Measurements from ENCODE around the gene GAS2. TPM values are rescaled to one million over a fixed set of nuclear protein-coding genes. Genes with fewer than 3 reads are reported as not detected.

GAS2 gene
- total and polyA plus RNA-seq, 3 donors from 2014 or later, result 5.5 to 25.2 (median 9.0) TPM

- intact Hi-C loops (cut with DNase I; ENCODE audit: low total_unique reads), result no loop called here
- WGBS, 2 donors, result 94 to 97% methylated on average over 2 of the region's 2 CpGs
- Histone ChIP-seq H3K4me3 (no peak overlapping the region), H3K9me3 (no peaks in the 10 kb centered on the region), H3K27me3 (no peaks in the 10 kb centered on the region), H3K36me3 (ENCODE audit: low read depth, missing control alignments) (no peaks in the 10 kb centered on the region), H3K27ac (no peak overlapping the region), H3K4me1 (peaks cover 8% of the 10 kb centered on the region)
- DNase-seq, result no peak
- no peak for TF ChIP-seq POLR2A (IDR thresholded peaks at IDR 0.05)
- TF ChIP-seq, protein P1, sequence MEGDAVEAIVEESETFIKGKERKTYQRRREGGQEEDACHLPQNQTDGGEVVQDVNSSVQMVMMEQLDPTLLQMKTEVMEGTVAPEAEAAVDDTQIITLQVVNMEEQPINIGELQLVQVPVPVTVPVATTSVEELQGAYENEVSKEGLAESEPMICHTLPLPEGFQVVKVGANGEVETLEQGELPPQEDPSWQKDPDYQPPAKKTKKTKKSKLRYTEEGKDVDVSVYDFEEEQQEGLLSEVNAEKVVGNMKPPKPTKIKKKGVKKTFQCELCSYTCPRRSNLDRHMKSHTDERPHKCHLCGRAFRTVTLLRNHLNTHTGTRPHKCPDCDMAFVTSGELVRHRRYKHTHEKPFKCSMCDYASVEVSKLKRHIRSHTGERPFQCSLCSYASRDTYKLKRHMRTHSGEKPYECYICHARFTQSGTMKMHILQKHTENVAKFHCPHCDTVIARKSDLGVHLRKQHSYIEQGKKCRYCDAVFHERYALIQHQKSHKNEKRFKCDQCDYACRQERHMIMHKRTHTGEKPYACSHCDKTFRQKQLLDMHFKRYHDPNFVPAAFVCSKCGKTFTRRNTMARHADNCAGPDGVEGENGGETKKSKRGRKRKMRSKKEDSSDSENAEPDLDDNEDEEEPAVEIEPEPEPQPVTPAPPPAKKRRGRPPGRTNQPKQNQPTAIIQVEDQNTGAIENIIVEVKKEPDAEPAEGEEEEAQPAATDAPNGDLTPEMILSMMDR (IDR thresholded peaks at IDR 0.05), result no peak
Measured at GRCh38 chr11:22669368-22669767, 3.0 kb downstream of the GAS2 start.

GRCh38 chr11:22670830-22671229, 4.4 kb downstream of the GAS2 start:
- no peak for TF ChIP-seq POLR2A (IDR thresholded peaks at IDR 0.05)
- TF ChIP-seq, protein P1 (IDR thresholded peaks at IDR 0.05), result no peak
- intact Hi-C loops (cut with DNase I; ENCODE audit: low total_unique reads), result no loop called here

GRCh38 chr11:22671751-22672150, 5.3 kb downstream of the GAS2 start:
- 69 to 89% methylated on average over 2 of the region's 2 CpGs for WGBS, 2 donors
- H3K36me3 ChIP-seq (ENCODE audit: low read depth, missing control alignments), result no peaks in the 10 kb centered on the region
- intact Hi-C loops (cut with DNase I; ENCODE audit: low total_unique reads), result no loop called here
- no peaks in the 10 kb centered on the region for H3K9me3 ChIP-seq
- no peak overlapping the region for H3K27ac ChIP-seq
- no peak overlapping the region for H3K4me3 ChIP-seq
- TF ChIP-seq, protein P1 (IDR thresholded peaks at IDR 0.05), result no peak
- TF ChIP-seq POLR2A (IDR thresholded peaks at IDR 0.05), result no peak
- DNase-seq, result no peak
- H3K27me3 ChIP-seq, result no peaks in the 10 kb centered on the region
- peaks cover 4% of the 10 kb centered on the region for H3K4me1 ChIP-seq

More at GRCh38 chr11:22670830-22671229, 4.4 kb downstream of the GAS2 start:
- Histone ChIP-seq H3K36me3 (ENCODE audit: low read depth, missing control alignments) (no peaks in the 10 kb centered on the region), H3K9me3 (no peaks in the 10 kb centered on the region), H3K4me1 (peaks cover 8% of the 10 kb centered on the region), H3K27ac (no peak overlapping the region), H3K27me3 (no peaks in the 10 kb centered on the region), H3K4me3 (no peak overlapping the region)
- 88 to 97% methylated on average over 1 of the region's 1 CpG for WGBS, 2 donors
- no peak for DNase-seq

DNA sequence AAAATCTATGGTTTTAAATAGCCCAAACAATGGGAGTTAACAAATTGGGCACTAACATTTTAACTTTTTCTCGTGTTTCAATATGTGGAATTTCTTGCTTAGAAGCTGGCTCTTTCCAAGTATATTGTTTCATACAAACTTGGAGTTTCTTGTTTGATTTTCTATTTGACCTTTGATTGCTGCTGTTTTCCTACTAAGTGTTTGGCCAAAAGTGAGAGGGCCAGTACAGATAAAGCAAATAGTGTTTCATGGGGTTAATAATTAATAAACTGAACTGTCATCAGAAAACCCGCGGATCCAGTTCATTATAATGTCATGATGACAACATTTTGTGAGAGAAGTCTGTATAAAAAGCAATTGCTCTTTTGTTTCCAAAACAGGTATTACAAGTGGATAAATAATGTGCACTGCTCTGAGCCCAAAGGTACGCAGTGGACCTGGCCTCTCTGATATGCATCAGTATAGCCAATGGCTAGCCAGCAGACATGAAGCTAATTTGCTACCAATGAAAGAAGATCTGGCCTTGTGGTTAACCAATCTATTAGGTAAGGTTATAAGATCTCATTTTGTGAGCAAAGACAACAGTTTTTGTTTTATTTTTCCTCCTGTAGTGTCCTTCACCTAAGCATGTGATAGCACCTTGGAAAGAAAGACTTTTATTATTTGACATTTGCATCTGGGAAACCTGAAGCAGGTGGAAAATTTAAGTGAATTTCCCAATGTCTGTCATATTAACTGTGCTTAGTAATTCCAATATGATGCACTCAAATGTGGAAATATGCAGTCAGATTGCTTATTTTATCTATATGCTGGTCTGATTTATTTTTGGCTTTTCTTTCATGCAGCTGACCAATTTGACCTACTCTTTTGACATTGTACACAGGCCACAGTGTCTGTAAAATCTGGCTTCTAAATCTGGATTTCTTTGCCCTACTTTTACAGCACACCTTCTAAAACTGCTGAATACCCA, 8.3 kb downstream of the GAS2 start:
- TF ChIP-seq, protein P1 (IDR thresholded peaks at IDR 0.05), result no peak
- TF ChIP-seq POLR2A (IDR thresholded peaks at IDR 0.05), result no peak
- Histone ChIP-seq H3K4me3 (no peak overlapping the region), H3K36me3 (ENCODE audit: low read depth, missing control alignments) (no peaks in the 10 kb centered on the region), H3K4me1 (no peaks in the 10 kb centered on the region), H3K27me3 (no peaks in the 10 kb centered on the region), H3K27ac (no peak overlapping the region), H3K9me3 (no peaks in the 10 kb centered on the region)
- no peak for DNase-seq
- intact Hi-C loops (cut with DNase I; ENCODE audit: low total_unique reads), result no loop called here
- 92 to 97% methylated on average over 4 of the region's 4 CpGs for WGBS, 2 donors

Measured in testis (tissue), 3 donors.